ENCODE measurements around the gene JMJD4.

JMJD4 gene

DNA sequence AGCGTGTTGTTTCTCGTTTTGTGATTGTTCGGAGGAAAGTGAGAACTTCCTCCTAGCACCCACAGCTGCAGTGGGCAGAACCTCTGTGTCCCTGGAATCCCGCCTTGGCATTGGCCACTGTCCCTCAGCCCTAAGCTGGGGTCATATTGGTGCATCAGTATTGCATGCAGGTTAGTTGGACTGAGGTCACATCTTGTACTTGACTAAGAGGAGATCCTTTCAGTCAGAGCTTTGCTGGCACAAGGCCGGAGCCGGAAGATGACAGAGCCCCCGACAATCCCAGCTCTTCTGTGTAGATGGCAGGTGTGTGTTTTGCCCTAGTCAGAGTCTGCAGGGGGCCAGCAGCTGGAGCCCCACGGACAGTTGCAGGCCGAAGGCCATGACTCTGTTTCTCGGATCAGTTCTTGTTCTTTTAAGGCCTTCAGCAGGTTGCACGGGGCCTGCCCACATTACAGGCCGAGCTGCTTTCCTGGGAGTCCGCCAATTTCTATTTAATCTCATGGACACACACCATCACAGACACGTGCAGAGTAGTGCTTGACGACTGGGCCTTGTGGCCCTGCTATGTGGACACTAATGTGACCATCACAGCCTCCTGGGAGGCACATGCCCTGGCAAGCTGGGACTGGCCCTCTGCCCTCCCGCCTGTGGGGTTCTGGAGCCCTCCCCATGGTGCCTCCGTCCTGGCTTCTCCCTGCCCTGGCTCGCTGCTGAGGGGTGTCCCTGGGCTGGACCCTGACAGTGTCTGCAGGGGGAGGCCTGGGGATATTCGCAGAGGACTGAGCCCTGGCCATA is 15.0 kb upstream of the JMJD4 start:
- DNase-seq (ENCODE audit: low read depth) = no peak

DNA sequence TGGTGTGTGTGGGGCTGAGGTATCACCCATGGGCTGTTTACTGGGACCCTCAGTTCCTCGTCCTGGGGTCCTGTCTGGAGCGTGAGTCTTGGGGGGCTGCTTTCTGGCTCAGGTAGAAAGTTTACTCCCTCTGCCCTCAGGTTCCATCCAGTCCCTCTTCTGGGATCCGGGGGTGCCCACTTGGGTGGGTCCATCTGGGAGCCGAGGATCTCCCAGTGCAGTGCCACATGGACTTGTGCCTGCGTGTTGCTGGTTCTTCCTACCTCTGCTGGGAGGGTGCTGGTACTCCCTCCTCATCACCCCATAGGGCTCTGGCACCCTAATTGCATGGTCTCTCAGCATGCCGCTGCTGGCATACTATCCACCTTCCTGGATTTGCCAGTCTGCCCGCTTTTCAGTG is 14.1 kb upstream of the JMJD4 start:
- no peak for DNase-seq (ENCODE audit: low read depth)

DNA sequence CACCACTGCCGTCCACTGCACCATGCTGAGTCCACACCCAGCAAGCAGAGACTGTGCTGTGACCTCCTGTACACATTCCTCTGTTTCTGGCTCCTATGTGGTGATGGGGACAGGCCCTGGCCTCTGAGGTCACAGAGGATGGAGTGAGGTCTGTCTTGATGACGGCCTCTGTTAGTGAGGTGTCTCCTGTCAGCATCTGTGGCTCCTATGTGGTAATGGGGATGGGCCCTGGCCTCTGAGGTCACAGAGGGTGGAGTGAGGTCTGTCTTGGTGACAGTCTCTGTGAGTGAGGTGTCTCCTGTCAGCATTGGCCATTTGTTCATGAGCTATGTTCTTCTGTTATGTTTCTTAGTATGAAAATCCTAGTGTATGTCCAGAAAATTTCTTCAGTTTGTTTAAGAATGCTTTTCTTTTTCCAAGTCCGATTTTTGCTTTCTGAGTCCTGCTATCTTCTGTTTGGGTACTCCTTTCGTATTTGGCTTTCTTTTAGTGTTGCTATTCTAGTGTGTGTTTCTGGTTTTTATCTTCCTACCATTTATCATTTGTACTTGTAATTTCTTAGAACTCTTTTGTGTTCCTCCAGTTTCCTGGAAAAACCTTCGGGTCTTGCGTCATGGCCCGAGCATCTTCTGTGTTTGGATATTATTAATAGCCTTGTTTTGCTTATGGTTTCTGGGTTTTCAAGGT is 13.5 kb upstream of the JMJD4 start:
- DNase-seq (ENCODE audit: low read depth) = no peak

DNA sequence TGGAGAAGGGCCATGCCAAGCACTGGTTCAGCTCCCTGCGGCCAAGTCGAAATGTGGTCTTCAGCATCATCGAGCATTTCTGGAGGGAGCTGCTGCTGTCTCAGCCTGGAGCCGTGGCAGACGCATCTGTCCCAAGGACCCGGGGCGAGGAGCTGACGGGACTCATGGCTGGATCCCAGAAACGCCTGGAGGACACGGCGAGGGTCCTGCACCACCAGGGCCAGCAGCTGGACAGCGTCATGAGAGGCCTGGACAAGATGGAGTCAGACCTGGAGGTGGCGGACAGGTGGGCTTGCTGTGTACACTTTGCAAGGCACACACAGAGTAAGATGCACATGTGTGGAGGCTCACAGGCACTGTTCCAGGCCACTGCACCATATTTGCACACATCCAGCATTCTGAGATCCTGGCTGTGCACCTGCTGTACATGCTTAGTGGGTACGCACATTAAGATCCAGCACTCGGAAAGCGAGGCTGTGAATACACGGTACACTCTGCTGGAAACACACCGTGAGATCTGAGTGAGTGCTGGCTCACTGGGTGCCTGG is 12.9 kb upstream of the JMJD4 start:
- no peak for DNase-seq (ENCODE audit: low read depth)

DNA sequence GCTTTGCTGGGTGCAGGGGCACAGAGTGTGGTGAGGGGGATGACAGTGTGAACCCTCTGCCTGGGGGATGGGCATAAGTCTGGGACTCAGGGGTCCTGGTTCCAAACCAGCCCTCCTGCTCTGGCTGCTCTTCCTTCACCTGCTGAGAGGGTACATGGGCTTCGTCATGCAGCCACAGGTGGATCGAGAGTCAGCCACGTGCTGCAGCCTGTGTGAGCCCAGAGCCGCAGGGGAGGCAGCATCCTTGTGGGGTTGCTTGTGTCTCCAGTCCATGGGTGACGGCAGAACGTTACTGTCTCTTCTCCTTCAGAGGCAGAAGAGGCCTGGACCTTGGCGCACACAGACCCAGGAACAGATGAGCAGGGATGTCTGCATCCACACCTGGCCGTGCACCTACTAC is 12.3 kb upstream of the JMJD4 start:
- DNase-seq (ENCODE audit: low read depth) = no peak

DNA sequence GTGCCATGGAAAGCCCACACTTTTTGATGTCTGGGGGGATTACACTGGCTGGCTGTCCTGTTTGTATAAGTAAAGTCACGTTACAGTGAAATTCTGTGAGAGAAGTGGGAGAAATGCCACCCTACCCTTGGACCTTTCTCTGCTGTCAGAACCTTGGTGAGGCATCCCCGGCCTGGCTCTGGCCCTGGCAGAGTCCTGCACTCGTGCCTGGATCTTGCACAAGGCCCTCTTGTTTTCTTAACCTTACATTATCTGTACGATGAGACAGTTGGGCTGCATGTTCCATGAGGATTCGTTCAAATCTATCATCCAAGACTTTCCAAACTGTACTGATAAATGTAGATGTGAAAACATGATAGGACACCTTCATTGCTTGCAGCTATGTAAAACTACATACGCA is 11.6 kb upstream of the JMJD4 start:
- no peak for DNase-seq (ENCODE audit: low read depth)

DNA sequence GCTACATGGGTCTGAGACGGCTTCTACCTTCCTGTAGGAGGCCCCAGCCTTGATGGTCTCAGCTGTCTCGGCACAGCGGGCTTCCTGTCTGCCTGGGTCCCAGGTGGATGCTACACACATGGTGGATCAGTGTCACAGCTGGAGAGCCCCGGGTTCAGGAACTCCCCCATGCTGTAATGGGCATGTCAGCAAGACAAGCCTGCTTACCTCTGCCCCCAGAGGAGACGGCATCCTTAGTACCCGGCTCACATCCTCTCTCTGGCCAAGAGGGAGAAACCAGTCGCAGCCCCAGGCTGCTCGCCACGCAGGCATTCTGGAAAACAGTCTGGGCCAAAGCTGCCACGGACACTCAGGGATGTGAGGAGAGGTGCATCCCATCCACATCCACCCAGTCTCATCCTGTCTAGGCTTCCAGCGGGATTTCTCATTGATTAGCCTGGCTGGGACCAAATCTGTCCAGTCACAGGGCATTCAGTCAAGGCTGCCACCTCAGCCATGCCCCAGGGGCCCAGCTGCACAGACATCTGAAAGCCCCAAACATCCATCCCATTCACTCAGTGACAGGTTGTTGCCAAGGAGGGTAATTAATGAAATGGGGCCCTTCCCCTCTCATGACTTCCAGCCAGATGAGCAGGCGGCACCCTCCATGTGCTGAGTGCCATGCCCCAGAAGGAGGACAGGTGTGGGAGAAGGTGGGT is 10.6 kb upstream of the JMJD4 start:
- no peak for DNase-seq (ENCODE audit: low read depth)

DNA sequence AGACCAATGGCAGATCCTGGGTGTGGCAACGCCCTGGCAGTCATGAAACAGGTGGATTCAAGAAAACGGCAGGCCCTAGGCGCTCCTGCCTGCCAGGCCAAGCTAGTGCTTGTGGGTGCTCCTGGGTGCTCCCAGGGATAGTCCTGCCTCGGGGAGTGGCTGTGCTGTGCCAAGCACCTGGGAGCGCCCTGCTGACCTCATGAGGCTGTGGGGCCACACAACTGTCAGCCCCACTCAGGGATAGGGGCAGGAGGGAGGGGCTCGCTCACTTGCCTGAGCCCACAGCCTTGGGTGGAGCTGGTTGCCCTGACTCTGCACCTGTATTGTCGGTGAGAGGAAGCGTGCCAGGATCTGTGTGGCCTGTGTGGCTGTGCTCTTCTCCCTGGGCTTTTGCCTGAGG is 9.6 kb upstream of the JMJD4 start:
- DNase-seq (ENCODE audit: low read depth) = no peak

DNA sequence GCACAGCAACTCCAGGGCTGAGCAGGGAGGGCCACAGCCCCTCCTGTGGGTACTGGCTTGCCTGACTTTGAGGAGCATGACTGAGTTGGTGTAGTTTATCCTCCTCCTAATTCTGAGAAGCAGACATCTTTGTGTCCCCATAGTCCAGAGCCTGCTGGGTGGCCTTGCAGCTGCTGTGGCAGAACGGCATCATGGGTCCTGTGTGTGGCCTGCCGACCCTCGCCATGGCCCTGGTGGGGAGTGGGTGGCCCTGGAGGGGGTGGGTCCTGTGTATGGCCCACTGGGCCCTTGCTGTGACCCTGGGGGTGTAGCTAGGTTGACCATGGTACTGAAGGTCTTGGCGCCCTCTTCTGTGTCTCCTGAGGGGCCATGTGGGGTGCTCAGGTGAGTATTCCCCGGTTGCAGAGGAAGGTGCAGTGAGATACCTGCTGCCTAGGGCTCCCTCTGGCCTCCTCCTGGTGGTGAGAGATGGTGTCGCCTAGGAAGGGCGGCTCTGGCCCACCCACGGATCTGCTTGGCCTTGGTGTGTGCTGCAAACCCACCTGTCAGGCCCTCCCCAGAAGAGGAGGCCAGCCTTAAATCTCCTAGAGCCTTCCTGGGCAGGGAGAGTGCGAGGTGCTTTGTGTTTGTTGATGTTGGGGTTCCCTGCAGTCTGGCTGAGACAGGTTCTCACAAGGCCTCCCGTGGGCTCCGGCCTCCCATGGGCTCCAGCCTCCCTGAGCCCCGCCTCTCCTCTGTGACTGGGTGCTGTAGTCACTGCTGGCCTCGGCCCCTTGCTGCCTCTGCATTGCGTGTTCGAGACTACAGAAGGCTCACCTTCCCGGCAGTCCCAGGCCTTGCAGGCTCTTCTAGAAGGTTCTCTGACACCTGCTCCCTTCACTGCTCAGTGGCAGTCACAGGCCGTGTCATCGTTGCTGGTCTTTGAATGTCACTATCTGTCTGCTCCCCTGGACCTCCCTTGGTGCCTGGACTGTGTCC is 7.9 kb upstream of the JMJD4 start:
- DNase-seq (ENCODE audit: low read depth) = no peak

DNA sequence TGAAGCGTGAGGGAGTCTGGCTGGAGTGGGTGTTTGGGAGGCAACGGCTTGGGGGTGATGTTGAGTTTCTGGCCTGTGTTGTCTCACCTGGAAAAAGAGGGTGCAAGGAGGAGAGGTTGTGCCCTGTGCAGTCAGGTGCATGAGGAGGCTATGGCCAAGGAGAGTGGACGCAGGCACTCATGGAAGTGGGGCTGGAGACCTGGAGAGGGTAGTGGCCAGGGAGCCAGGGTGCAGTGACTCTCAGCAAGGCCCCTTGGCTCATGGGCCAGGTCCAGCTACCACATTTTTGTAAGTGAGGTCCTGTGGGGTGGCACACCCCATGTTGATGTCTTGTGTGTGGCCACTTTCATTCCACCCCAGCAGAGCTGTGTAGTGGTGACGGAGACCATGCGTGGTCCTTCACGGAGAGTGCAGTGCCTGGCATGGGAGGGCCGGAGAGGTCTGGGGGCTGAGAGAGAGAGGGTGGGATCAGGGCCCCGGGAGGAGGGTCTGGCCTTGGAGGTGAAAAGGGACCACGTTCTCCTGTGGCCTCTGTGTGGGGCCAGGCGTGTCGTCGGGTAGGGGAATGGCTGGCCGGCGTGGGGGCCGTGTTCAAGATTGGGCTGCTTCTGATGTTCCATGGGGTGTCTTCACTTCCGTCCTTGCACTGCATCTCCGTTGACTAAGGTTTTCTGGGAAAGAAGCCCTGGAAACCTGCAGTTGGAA is 6.2 kb upstream of the JMJD4 start:
- DNase-seq (ENCODE audit: low read depth) = no peak

DNA sequence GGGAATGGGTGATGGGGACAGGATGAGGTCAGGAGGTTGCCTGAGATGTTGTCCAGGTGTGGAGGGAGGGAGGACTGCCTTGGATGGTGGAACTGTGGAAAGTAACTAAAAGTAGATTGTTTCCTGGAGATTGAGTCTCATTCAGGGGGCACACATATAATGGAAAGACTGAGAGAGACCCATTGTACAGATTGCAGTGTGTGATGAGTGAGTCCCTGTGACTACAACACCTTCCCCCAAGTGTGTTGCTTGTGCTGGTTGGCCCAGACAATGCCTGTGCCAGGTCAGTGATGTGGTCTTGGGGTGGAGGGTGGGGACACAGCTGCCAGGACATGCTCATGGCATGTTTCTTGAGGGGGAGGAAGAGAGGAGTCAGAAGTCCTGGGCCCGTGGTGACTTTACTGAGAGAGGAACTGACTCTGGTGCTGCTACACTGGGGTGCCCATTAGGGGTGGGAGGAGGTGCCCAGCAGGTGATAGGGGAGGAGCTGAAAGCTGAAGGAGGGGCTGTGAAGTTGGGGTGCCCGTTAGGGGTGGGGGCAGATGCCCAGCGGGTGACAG is 5.4 kb upstream of the JMJD4 start:
- DNase-seq (ENCODE audit: low read depth) = no peak

DNA sequence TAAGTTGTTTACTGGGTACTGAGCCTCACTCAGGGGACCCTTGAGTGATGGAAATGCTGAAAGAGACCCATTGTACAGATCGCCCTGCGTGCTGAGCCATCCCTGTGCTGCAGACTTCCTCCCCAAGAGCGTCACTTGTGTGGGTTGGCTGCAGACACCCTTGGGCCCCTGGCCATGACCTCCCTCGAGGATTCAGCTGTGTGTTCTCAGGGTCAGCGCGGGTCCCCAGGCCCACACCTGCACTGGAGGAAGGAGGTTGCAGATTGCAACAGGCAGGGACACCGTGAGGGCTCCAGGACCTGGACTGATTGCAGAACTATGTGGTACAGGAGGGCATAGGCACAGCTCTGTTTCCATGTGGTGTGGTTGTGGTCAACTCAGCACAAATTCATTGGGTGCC is 4.5 kb upstream of the JMJD4 start:
- no peak for DNase-seq (ENCODE audit: low read depth)

DNA sequence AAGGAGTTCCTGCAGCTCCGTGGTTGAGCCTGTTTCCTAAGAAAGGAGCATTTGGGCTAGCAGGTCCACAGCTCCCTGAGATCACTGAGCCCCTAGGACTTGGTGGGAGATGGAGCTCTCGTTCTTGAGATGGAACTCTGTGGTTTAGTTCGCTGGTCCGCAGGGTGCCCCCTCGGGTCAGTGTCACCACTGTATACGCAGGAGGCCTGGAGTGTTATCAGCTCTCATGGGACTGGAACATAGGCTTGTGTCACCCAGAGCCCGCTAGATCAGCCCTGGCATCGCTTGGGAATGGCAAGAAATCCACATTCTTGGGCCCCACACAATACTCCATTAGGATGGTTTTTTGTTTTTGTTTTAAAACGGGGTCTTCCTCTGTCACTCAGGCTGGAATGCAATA is 3.7 kb upstream of the JMJD4 start:
- DNase-seq (ENCODE audit: low read depth) = no peak

DNA sequence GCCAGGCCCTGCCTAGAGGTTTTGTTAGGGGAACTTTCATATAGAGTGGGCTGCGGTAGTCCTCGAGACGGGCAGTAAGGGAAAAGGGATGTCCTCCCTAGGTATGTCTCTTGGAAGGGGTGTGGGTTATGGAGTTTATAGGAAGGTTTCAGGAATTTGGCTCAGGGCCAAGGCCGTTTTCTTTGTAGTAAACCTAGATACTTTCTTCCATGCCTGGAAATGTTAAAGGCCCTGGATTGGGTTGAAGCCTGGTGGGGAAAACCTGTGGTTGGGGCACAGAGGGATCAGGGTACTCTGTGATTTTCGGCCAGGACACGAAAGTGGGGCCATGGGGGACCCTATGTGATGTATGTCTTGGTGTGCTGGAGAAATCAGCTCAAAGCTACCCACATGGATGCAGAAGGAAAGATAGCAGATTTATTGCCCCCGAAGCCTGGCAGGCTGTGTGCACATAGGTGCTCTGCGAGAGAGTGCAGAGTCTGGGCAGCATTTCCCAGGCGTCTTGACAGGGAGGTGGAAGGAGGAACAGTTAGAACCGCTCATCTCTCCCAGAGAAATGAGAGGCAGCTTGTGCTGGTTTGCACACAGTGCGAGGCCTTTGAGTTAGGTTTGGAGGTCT is 1.8 kb upstream of the JMJD4 start:
- DNase-seq (ENCODE audit: low read depth) = no peak

DNA sequence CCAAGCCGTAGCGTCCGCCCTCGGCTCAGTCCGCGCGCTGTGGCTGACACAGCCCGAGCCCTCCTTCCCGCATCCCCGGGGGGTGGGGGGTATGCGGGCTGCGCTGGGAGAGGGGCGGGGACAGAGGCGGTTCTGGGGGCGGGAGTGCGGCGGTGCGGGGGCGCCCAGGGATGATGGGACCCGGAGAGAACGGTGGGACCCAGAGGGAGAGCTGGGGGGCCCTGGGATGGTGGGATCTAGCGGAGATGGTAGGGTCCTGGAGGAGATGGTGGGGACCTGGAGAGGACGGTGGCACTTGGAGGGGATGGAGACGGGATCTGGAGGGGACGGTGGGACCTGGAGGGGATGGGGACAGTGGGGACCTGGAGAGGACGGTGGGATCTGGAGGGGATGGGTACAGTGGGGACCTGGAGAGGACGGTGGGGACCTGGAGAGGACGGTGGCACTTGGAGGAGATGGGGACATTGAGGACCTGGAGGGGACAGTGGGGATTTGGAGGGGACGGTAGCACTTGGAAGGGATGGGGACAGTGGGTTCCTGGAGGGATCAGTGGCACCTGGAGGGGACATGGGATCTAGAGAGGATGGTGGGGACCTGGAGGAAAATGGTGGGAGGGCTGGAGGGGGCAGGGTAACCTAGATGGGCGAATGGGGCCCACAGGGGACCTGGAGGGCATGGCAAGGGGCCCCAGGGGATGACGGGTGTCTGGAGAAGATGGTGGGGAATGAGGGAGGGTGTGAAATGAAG is 610 bp upstream of the JMJD4 start:
- DNase-seq (ENCODE audit: low read depth) = no peak

DNA sequence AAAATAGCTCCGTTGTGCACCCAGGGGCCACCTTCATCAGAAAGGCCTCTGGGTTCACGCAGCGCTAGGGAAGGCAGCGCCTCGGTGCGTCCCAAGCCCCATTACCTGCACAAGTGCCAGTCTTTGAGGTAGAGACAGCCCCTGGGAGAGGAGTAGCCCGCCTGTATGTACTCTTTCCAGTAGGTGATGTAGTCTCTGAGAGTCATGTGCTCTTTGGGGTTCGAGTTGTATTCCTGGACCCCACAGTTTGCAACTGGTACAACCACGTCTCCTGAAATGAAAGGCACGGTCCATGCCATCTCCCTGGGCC is 601 bp downstream of the JMJD4 start:
- no peak for DNase-seq (ENCODE audit: low read depth)

DNA sequence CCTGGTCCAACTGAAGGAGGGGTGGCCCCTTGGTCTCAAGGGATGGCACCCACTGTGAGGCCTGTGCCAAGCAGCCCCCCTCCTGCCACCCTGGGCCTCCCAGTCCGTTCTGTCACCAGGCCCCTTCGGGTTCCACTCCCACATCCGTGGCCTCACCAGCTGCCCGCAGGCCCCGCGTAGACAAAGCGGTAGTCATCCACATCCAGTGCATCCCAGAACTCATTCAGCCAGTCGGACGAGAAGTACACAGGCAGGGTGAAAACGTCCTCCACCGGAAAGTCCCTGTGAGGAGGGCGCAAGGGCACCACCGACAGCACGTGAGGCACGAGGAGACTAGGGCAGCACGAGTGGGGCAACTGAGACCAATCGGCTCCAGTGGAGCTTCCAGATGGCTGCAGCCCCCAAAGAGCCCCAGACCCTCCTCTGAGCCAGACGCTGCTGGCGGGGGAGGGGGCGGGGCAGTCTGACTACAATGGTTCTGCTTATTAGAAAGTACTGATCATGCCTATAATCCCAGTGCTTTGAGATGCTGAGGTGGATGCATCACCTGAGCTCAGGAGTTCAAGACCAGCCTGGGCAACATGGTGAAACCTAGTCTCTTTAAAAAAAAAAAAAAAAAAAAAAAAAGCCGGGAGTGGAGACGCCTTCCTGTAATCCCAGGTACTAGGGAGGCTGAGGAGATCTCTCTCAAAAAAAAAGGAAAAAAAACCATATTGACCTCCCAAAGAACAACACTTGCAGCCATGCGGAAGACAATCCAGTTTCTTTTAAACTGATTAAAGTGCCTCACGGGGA is 1.2 kb downstream of the JMJD4 start:
- DNase-seq (ENCODE audit: low read depth) = no peak

DNA sequence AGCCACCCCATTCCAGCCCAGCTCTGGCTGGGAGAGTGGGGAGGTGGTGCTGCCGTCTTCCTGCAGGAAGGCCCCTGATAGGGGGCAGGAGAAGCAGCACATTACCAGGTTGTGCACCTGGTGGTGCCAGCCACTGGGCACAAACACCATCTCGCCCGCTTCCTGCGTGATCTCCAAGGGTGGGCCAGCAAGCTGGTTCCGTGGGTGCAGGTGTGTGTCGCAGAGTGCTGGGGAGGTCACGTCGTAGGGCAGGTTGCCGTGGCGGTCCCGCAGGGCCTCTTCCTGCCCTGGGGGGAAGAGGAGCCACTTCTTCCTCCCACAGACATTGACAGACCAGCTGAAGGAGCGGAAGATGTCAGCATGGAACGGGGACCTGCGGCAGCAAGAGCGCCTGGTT is 1.8 kb downstream of the JMJD4 start:
- no peak for DNase-seq (ENCODE audit: low read depth)

All from stimulated activated CD8-positive, alpha-beta memory T cell treated with anti-CD3 and anti-CD28 coated beads, Interleukin-12 subunit alpha, Interleukin-12 subunit beta, amount 100 ng/mL, for 4 hours (primary cell).